ENCODE data around the gene ADAMTS14. TPM values are rescaled to one million over a fixed set of nuclear protein-coding genes. Genes with fewer than 3 reads are reported as not detected.

ADAMTS14 gene
- total RNA-seq, 1 experiment from 2014 or later, result 1.6 TPM

DNA sequence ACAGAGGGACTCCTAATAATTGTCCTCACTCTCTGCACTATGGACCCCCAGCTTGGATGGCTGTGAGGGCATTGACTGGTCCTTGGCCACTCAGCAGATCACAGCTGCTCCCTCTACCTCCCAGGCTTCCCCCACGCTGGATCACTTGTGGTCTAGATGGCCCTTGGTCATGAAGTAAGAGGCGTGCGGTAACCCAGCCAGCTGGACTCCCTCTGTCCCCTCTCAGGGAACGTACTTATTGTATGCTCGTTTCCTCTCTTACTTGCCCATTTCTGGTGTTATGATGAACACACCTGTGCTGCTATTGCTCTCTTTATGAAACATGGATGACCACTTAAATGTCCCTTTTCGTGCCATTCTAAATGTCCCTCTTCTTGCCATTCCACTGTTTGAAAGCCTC is 19.3 kb downstream of the ADAMTS14 start:
- Histone ChIP-seq H4K5ac (ENCODE audit: insufficient read length, low read depth, low read length) (no peak overlapping the region), H4K91ac (ENCODE audit: insufficient read length, low read depth, low read length) (no peak overlapping the region), H3K4me2 (ENCODE audit: insufficient read depth, insufficient read length, low read length) (no peak overlapping the region), H4K8ac (replicated peaks; ENCODE audit: insufficient read length, low read depth, low read length) (no peak overlapping the region), H3K23me2 (ENCODE audit: insufficient read length, low read depth, low read length, poor library complexity, severe bottlenecking) (no peaks in the 10 kb centered on the region), H2AFZ (ENCODE audit: low read length) (no peak overlapping the region), H3K23ac (ENCODE audit: insufficient read length, low read depth, low read length) (no peak overlapping the region), H3K79me1 (ENCODE audit: insufficient read depth, low read depth, low read length, poor library complexity, severe bottlenecking) (no peaks in the 10 kb centered on the region), H3K79me2 (ENCODE audit: insufficient read depth, low read length) (no peaks in the 10 kb centered on the region), H3K27ac (ENCODE audit: insufficient read length, low read depth, low read length) (no peak overlapping the region), H3K14ac (ENCODE audit: insufficient read depth, low read length) (no peak overlapping the region), H3K18ac (ENCODE audit: insufficient read length, low read depth, low read length) (no peak overlapping the region), H4K20me1 (ENCODE audit: control insufficient read depth, insufficient read depth, insufficient read length) (no peaks in the 10 kb centered on the region), H3K56ac (ENCODE audit: insufficient read length, low read depth, low read length) (no peak overlapping the region), H2BK20ac (ENCODE audit: low read depth, low read length, poor library complexity, severe bottlenecking) (no peak overlapping the region), H3K9ac (ENCODE audit: extremely low read depth, insufficient read length, low read length) (no peak overlapping the region), H2BK12ac (ENCODE audit: insufficient read length, low read depth, low read length) (no peak overlapping the region), H2BK120ac (ENCODE audit: low read depth, low read length, poor library complexity, severe bottlenecking) (no peak overlapping the region), H2AK5ac (ENCODE audit: insufficient read length, low read length) (no peak overlapping the region), H3K27me3 (ENCODE audit: insufficient read depth, low read length) (no peaks in the 10 kb centered on the region), H3T11ph (ENCODE audit: low read length) (no peak overlapping the region), H2BK5ac (ENCODE audit: insufficient read length, low read length) (no peak overlapping the region), H3K9me3 (ENCODE audit: control insufficient read depth, low read depth, low read length) (no peaks in the 10 kb centered on the region), H3K4me1 (ENCODE audit: insufficient read depth, low read length) (peaks cover 2% of the 10 kb centered on the region; the same call in 1 of the 2 replicates), H2BK15ac (ENCODE audit: low read depth, low read length) (no peak overlapping the region), H3K4ac (ENCODE audit: low read depth, low read length) (no peak overlapping the region)
- H3K4me3 Mint-ChIP-seq, result no peak overlapping the region
- WGBS (ENCODE audit: extremely low coverage, insufficient read length, low lambda C conversion rate), result no CpG with 5 or more reads among the region's 6 CpGs
- peaks cover 5 to 7% of the 10 kb centered on the region in 2 experiments; a peak in 2 of 5 replicates for H3K9me3 Mint-ChIP-seq
- no peaks in the 10 kb centered on the region for H3K27me3 Mint-ChIP-seq (ENCODE audit: low read depth)
- TF ChIP-seq, protein P1, sequence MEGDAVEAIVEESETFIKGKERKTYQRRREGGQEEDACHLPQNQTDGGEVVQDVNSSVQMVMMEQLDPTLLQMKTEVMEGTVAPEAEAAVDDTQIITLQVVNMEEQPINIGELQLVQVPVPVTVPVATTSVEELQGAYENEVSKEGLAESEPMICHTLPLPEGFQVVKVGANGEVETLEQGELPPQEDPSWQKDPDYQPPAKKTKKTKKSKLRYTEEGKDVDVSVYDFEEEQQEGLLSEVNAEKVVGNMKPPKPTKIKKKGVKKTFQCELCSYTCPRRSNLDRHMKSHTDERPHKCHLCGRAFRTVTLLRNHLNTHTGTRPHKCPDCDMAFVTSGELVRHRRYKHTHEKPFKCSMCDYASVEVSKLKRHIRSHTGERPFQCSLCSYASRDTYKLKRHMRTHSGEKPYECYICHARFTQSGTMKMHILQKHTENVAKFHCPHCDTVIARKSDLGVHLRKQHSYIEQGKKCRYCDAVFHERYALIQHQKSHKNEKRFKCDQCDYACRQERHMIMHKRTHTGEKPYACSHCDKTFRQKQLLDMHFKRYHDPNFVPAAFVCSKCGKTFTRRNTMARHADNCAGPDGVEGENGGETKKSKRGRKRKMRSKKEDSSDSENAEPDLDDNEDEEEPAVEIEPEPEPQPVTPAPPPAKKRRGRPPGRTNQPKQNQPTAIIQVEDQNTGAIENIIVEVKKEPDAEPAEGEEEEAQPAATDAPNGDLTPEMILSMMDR (conservative IDR thresholded peaks at IDR 0.05), result no peak
- DNase-seq, result no peak
- peaks cover 17 to 18% of the 10 kb centered on the region in 2 experiments for H3K4me1 Mint-ChIP-seq
- peaks cover 0 to 5% (median 4%) of the 10 kb centered on the region in 3 experiments; a peak in 2 of 7 replicates for H3K36me3 Mint-ChIP-seq (ENCODE audit: insufficient read depth in 1 of 3, low read depth in 3 of 3)
- H3K27ac Mint-ChIP-seq, result peak overlapping the region in 1 of 3 experiments; percentile 31; a peak in 1 of 7 replicates
